GM21786 (cell line): Measurements from ENCODE around the gene ABCA2.

Experiments
- ATAC-seq: cut with Tn5 transposase; IDR thresholded peaks from one replicate; pipeline ENCODE4 v1.9.1; 2021; ENCODE audit not compliant: unreplicated experiment

ABCA2 gene

GRCh38 chr9:136982232-136983051, 45.6 kb downstream of the ABCA2 start, which contains the start of gene LCNL1:
Gene LCNL1 (plus strand): TSS chr9:136982993. CDS start chr9:136983587, 594 bp downstream.
- no peak for ATAC-seq

GRCh38 chr9:136981588-136982231, 46.3 kb downstream of the ABCA2 start:
- ATAC-seq = no peak

- no peak for ATAC-seq
Measured at GRCh38 chr9:136980669-136981478, 47.2 kb downstream of the ABCA2 start.

- no peak for ATAC-seq
Measured at GRCh38 chr9:136979769-136980587, 48.1 kb downstream of the ABCA2 start.

GRCh38 chr9:136978865-136979544, 49.0 kb downstream of the ABCA2 start:
- no peak for ATAC-seq

GRCh38 chr9:136978073-136978864, 49.8 kb downstream of the ABCA2 start:
- ATAC-seq = no peak

GRCh38 chr9:136977649-136978072, 50.4 kb downstream of the ABCA2 start:
- ATAC-seq = no peak

GRCh38 chr9:136977223-136977622, 50.8 kb downstream of the ABCA2 start, which contains the start of gene PTGDS:
Gene PTGDS (plus strand): TSS chr9:136977504. CDS start chr9:136977579, 75 bp downstream.
- ATAC-seq = no peak

GRCh38 chr9:136975644-136976043, 52.4 kb downstream of the ABCA2 start:
- no peak for ATAC-seq

- no peak for ATAC-seq
Measured at GRCh38 chr9:136974817-136975535, 53.1 kb downstream of the ABCA2 start.

- no peak for ATAC-seq
Measured at GRCh38 chr9:136973618-136974617, 54.1 kb downstream of the ABCA2 start.

GRCh38 chr9:136972743-136973142, 55.3 kb downstream of the ABCA2 start:
- ATAC-seq = no peak

- no peak for ATAC-seq
Measured at GRCh38 chr9:136972335-136972734, 55.7 kb downstream of the ABCA2 start.

- ATAC-seq = no peak
Measured at GRCh38 chr9:136971746-136972145, 56.3 kb downstream of the ABCA2 start.

- no peak for ATAC-seq
Measured at GRCh38 chr9:136970361-136970760, 57.7 kb downstream of the ABCA2 start.

GRCh38 chr9:136969774-136970173, 58.3 kb downstream of the ABCA2 start:
- ATAC-seq = no peak

- no peak for ATAC-seq
Measured at GRCh38 chr9:136969150-136969549, 58.9 kb downstream of the ABCA2 start.
